Transverse colon (tissue), 4 donors: ENCODE measurements around the gene DENND1A. TPM values are rescaled to one million over a fixed set of nuclear protein-coding genes. Genes with fewer than 3 reads are reported as not detected.

ENCODE experiments used
- DNase-seq: peaks from one replicate; pipeline ENCODE4 v3.0.0-alpha.2; 2019
- H3K27ac ChIP-seq, 4 donors: fragments of 200-600 bp; sonication (generic); 2 replicates each; pipeline ENCODE4 v1.5.1; 2016 to 2018; ENCODE audit warnings: inconsistent platforms in 4 of 4
- H3K27me3 ChIP-seq: fragments of 200-600 bp; sonication (generic); 2 replicates; pipeline ENCODE4 v1.5.1; 2017; ENCODE audit warnings: inconsistent platforms
- H3K36me3 ChIP-seq, 4 donors: fragments of 200-600 bp; sonication (generic); 2 replicates each; pipeline ENCODE4 v1.5.1; 2017 to 2019; ENCODE audit warnings: inconsistent platforms in 4 of 4
- H3K4me1 ChIP-seq, 4 donors: fragments of 200-600 bp; sonication (generic); 2 replicates each; pipeline ENCODE4 v1.5.1; 2017 to 2020; ENCODE audit warnings: inconsistent platforms in 4 of 4
- H3K4me3 ChIP-seq, 4 donors: fragments of 200-600 bp; sonication (generic); 1 replicate in 1 of 4; 2 replicates in 3 of 4; pipeline versions ENCODE4 v1.5.1 to v1.6.1; 2017 to 2019; ENCODE audit warnings: inconsistent platforms in 4 of 4
- H3K9me3 ChIP-seq, 2 donors: fragments of 200-600 bp; sonication (generic); 2 replicates each; pipeline ENCODE4 v1.5.1; 2017 to 2019; ENCODE audit warnings: inconsistent platforms in 2 of 2
- CTCF ChIP-seq, 5 experiments: fragments of 200-600 bp in 3 of 5; fragments of 450-650 bp in 2 of 5; sonication (generic) in 3 of 5; IDR thresholded peaks; 1 replicate in 2 of 5; 2 replicates in 3 of 5; pipeline ENCODE4 v1.5.1; 2016 to 2017; ENCODE audit warnings: antibody characterized with exemption in 5 of 5, inconsistent platforms in 3 of 5, mild to moderate bottlenecking in 2 of 5, moderate library complexity in 1 of 5
- EP300 ChIP-seq: sonication (generic); formaldehyde crosslinking; IDR thresholded peaks from one replicate; pipeline ENCODE4 v1.6.1; 2017; ENCODE audit warnings: antibody characterized with exemption, low read depth
- POLR2A ChIP-seq: fragments of 450-650 bp; IDR thresholded peaks from one replicate; pipeline ENCODE4 v1.6.1; 2016; ENCODE audit warnings: antibody characterized with exemption, mild to moderate bottlenecking, moderate library complexity
- POLR2AphosphoS5 ChIP-seq, 3 donors: sonication (generic); formaldehyde crosslinking; IDR thresholded peaks; one replicate each; pipeline ENCODE4 v1.6.1; 2016; ENCODE audit warnings: antibody characterized with exemption in 3 of 3
- WGBS, 2 donors: methylation state at CpG; one replicate each; pipeline ENCODE4 v1.1.5; 2018; ENCODE audit warnings: low coverage in 1 of 2; 5-methylcytosine and 5-hydroxymethylcytosine counted together
- in situ Hi-C, 4 donors: fragments of 200-750 bp; cut with MboI; loops; one replicate each; pipeline versions ENCODE4 v1.15.0 to v1.15.1; 2017; ENCODE audit warnings: low sequenced_read_pairs in 3 of 4, low pct_ligation_motif_present in 1 of 4, low pct_unique_long_range_greater_than_20kb in 1 of 4
- intact Hi-C: fragments of 100-400 bp; cut with DNase I; formaldehyde crosslinking; loops from one replicate; pipeline ENCODE4 v1.15.1; 2023; ENCODE audit warnings: low total_unique reads
- total RNA-seq, 4 donors: library from RNA; depleted of rRNA; stranded (reverse); fragments of >200 nt; gene quantifications; one replicate each; pipeline ENCODE4 v1.1.0, GENCODE V29; 2016

The DENND1A gene
- total RNA-seq, 4 donors from 2014 or later, result 12.5 to 78.6 (median 40.0) TPM

- Histone ChIP-seq H3K4me1 (no peaks in the 10 kb centered on the region), H3K4me3 (no peak overlapping the region), H3K9me3 (no peaks in the 10 kb centered on the region), H3K27ac (no peak overlapping the region), H3K36me3 (no peaks in the 10 kb centered on the region), H3K27me3 (no peaks in the 10 kb centered on the region)
- TF ChIP-seq POLR2AphosphoS5 (IDR thresholded peaks at IDR 0.05) (no peak), CTCF (IDR thresholded peaks at IDR 0.05) (no peak), POLR2A (no peak), EP300 (no peak)
- DNase-seq, result no peak
- in situ Hi-C loops, result loop anchor here in 1 of 4 donors (25.0 kb wide), 1 partner anchor 501 kb away; no protein-coding TSS in a partner anchor
- 91 to 92% methylated on average over 3 to 6 of the region's 6 CpGs for WGBS, 2 donors
- intact Hi-C loops, result no loop called here
These were observed 393.5 kb downstream of the DENND1A start for GRCh38 chr9:123536455-123536868.

GRCh38 chr9:123534336-123534735, 395.6 kb downstream of the DENND1A start:
- no peak overlapping the region for H3K4me3 ChIP-seq
- no peak for TF ChIP-seq POLR2AphosphoS5 (IDR thresholded peaks at IDR 0.05)
- intact Hi-C loops (no loop called here), in situ Hi-C loops (loop anchor here in 1 of 4 donors (25.0 kb wide), 1 partner anchor 503 kb away; no protein-coding TSS in a partner anchor)
- no peak for DNase-seq
- no peaks in the 10 kb centered on the region for H3K9me3 ChIP-seq
- H3K4me1 ChIP-seq, result no peaks in the 10 kb centered on the region
- H3K27me3 ChIP-seq, result no peaks in the 10 kb centered on the region
- H3K27ac ChIP-seq, result no peak overlapping the region
- no peaks in the 10 kb centered on the region for H3K36me3 ChIP-seq
- 93 to 100% methylated on average over 2 of the region's 2 CpGs for WGBS, 2 donors

GRCh38 chr9:123530244-123530643, 399.7 kb downstream of the DENND1A start:
- Histone ChIP-seq H3K27me3 (no peaks in the 10 kb centered on the region), H3K9me3 (no peaks in the 10 kb centered on the region), H3K4me3 (no peak overlapping the region), H3K36me3 (no peaks in the 10 kb centered on the region), H3K27ac (no peak overlapping the region), H3K4me1 (no peaks in the 10 kb centered on the region)
- in situ Hi-C loops, result loop anchor here in 1 of 4 donors (25.0 kb wide), 1 partner anchor 507 kb away; no protein-coding TSS in a partner anchor
- 83% methylated on average over 4 of the region's 4 CpGs for WGBS, 2 donors
- intact Hi-C loops, result no loop called here
- TF ChIP-seq EP300, result no peak
- no peak for TF ChIP-seq POLR2A
- no peak for TF ChIP-seq CTCF (IDR thresholded peaks at IDR 0.05)
- no peak for TF ChIP-seq POLR2AphosphoS5 (IDR thresholded peaks at IDR 0.05)
- no peak for DNase-seq

- Histone ChIP-seq H3K4me1 (no peaks in the 10 kb centered on the region), H3K9me3 (no peaks in the 10 kb centered on the region), H3K36me3 (no peaks in the 10 kb centered on the region), H3K27ac (no peak overlapping the region), H3K27me3 (no peaks in the 10 kb centered on the region), H3K4me3 (no peak overlapping the region)
- whole genome bisulfite sequencing, 2 donors, result 70 to 72% methylated on average over 2 of the region's 2 CpGs
- no peak for TF ChIP-seq POLR2AphosphoS5 (IDR thresholded peaks at IDR 0.05)
- TF ChIP-seq EP300, result no peak
- TF ChIP-seq POLR2A, result no peak
- no peak for TF ChIP-seq CTCF (IDR thresholded peaks at IDR 0.05)
- in situ Hi-C loops, result loop anchor here in 1 of 4 donors (25.0 kb wide), 1 partner anchor 509 kb away; no protein-coding TSS in a partner anchor
- no peak for DNase-seq
- intact Hi-C loops, result no loop called here
These were observed 401.4 kb downstream of the DENND1A start for GRCh38 chr9:123528501-123528900.

GRCh38 chr9:123527981-123528380, 401.9 kb downstream of the DENND1A start:
- Histone ChIP-seq H3K9me3 (no peaks in the 10 kb centered on the region), H3K27me3 (no peaks in the 10 kb centered on the region), H3K27ac (no peak overlapping the region), H3K4me1 (no peaks in the 10 kb centered on the region), H3K4me3 (no peak overlapping the region), H3K36me3 (no peaks in the 10 kb centered on the region)
- TF ChIP-seq EP300 (no peak), CTCF (IDR thresholded peaks at IDR 0.05) (no peak), POLR2A (no peak), POLR2AphosphoS5 (IDR thresholded peaks at IDR 0.05) (no peak)
- DNase-seq, result no peak
- intact Hi-C loops, result no loop called here
- WGBS, 2 donors, result 89 to 93% methylated on average over 2 of the region's 2 CpGs
- in situ Hi-C loops, result loop anchor here in 1 of 4 donors (25.0 kb wide), 1 partner anchor 509 kb away; no protein-coding TSS in a partner anchor
